ENCODE measurements around the gene ZNF410. TPM values are rescaled to one million over a fixed set of nuclear protein-coding genes. Genes with fewer than 3 reads are reported as not detected.

ZNF410 gene, protein sequence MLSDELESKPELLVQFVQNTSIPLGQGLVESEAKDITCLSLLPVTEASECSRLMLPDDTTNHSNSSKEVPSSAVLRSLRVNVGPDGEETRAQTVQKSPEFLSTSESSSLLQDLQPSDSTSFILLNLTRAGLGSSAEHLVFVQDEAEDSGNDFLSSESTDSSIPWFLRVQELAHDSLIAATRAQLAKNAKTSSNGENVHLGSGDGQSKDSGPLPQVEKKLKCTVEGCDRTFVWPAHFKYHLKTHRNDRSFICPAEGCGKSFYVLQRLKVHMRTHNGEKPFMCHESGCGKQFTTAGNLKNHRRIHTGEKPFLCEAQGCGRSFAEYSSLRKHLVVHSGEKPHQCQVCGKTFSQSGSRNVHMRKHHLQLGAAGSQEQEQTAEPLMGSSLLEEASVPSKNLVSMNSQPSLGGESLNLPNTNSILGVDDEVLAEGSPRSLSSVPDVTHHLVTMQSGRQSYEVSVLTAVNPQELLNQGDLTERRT
- total RNA-seq: 39.0 and 39.8 TPM in 2 replicates

DNA sequence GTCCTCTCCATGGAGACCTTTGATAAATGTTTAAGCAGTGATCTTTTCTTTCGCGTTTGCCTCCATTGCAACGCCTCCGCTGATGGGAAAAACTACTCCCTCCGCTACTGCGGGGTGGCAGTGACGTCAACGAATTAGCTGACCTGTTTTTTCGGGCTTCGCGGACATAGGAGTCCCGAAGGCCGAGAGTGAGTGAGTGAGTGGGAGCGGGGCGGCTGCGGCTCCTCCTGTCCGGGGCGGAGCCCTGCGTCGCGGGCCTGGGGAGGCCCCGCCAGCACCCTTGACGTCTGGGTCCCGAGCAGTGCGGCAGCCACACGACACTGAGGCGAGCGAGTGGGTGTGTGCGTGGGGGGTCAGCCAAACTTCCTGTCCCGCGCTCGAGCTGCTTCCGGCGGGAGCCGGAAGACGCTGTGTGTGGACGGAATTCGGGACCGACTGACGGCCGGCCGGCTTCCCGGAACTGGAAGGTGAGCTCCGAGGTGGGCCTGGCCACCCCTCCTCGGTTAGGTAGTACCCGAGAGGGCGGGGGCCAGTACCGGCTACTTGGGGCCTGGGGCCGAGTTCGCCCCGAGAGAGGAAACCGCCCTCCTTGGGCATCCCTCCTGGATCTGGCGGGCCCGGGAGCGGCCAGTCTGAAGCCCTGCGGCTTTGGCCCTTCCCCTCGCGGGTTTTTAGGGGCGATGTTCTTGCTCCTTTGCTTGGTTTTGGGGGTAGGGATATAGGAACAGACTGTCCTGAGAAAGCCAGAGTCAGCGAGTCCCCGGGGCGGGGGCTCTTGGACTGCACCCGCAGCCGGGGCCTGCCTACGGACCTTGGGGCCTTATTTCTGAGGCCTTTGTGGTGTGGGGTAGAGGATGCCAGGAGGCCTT is at the start of gene ZNF410:
ZNF410 (plus strand) TSS at position 411 of the 869 bp plus-strand sequence. CDS start 5,317 bp downstream, outside the sequence.

DNA sequence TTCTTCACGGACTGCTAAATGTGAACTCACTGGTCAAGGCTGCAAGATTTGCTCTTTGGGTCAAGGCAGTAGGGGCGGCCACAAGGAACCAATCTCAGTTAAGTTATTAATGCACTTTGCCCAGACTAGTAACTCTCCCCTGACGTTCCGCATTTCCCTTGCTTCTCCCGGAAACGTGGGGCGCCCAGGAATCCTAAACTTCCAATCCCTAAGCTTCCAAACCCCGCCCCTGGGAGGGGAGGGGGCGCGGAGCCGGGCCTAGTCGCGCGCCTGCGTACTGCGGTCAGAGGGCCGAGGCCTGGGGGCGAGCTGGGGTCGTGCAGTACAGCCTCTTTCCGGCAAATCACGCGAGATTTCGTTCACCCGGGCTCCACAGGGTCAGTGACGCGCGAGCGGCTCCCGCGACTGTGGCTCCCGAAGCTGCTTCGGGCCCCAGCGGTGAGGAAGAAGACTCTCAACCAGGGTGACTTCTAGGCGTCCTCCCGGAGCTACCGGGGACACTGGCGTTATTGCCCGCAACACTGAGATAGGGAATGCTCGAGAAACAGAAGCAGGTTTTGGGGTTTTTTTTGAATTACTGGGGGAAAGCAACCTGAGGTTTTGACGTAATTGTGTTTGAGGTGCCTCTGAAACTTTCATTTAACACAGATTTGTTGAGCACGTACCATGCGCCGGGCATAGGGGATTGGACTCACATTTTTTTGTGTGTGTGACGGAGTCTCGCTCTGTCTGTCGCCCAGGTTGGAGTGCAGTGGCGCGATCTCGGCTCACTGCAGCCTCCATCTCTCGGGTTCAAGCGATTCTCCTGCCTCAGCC is 34.9 kb upstream of the ZNF410 start, which contains the start of gene PTGR2:
PTGR2 (plus strand) TSS at position 265 of the 816 bp plus-strand sequence. CDS start 7,032 bp downstream, outside the sequence.

DNA sequence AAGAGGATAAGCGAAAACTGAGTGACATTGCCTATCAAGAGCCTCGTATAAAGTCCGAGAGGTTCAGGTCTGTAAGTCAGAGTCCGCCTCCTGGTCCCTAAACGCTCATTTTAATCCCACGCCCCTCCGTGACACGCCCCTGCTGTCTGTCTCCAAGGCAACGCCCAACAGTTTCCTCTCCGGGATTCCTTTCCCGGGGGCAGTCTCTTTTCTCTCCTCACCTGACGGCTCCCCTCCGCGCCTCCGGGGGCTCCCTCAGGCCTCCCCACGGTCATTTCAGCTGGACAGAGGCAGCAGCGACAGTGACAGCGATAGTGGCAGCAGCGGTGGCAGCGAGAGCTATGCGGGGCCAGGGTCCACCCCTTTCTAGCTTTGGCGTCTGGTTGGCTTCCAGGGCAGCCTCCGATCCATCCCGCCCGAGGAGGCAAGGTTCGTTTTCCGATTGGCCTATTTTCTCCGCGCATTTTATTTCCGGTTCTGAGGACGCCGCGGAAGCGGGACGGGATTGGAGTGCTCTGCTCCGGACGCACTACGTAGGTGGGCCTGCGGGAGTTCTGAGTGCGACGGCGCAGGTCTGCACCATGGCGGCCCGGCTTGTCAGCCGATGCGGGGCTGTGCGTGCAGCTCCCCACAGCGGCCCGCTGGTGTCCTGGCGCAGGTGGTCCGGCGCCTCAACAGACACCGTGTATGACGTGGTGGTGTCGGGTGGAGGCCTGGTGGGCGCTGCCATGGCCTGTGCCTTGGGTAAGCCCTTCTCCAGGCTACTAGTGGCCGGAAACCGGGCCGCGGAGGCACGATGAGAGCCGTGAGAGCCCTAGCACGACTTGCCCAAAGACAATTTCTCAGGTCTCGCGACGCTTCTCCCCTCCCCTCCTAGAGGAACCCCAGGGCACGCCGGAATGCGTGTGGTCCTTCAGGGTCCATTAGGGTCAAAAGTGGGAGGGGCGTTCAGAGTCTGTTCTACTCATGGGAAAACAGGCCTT is 63.4 kb downstream of the ZNF410 start, which contains the start of the genes COQ6 and FAM161B:
COQ6 (plus strand) TSS at position 551 of the 983 bp plus-strand sequence; CDS start at position 582, 31 bp downstream.
FAM161B (minus strand) TSS at position 343 of the 983 bp plus-strand sequence; CDS start at position 275, 68 bp downstream.

Other genes starting within 250 kb of the ZNF410 start
- 5.3 and 10.7 TPM in 2 replicates for gene DNAL1, start 241.9 kb upstream of the ZNF410 start, total RNA-seq
- gene PNMA1, start 172.5 kb upstream of the ZNF410 start, total RNA-seq: 29.3 and 32.4 TPM in 2 replicates
- gene PTGR2, start 35.0 kb upstream of the ZNF410 start, total RNA-seq: 2.4 and 3.2 TPM in 2 replicates
- gene FAM161B, start 63.2 kb downstream of the ZNF410 start, total RNA-seq: 1.5 and 1.7 TPM in 2 replicates
- 13.9 and 15.2 TPM in 2 replicates for gene COQ6, start 63.4 kb downstream of the ZNF410 start, total RNA-seq
- gene ENTPD5, start 132.4 kb downstream of the ZNF410 start, total RNA-seq: 6.5 and 8.4 TPM in 2 replicates
- gene BBOF1, start 132.5 kb downstream of the ZNF410 start, total RNA-seq: 0.73 and 1.0 TPM in 2 replicates
- gene ALDH6A1, start 197.6 kb downstream of the ZNF410 start, total RNA-seq: 7.1 and 7.3 TPM in 2 replicates
- gene LIN52, start 198.1 kb downstream of the ZNF410 start, total RNA-seq: 6.4 and 8.8 TPM in 2 replicates